Measurements from ENCODE around the gene RAB20.
"Not testable (repeated sequence)": the region's sequence is repeated elsewhere in the genome, so short reads cannot be mapped to it uniquely, and the experiment has no call there.

The RAB20 gene

GRCh38 chr13:110509478-110509926, 52.0 kb downstream of the RAB20 start:
- no peak for DNase-seq (ENCODE audit: low spot score)

GRCh38 chr13:110507678-110508381, 53.7 kb downstream of the RAB20 start:
- DNase-seq (ENCODE audit: low spot score): peak; percentile 81

- peak; percentile 81 for DNase-seq (ENCODE audit: low spot score)
Observed at GRCh38 chr13:110506859-110507566, 54.5 kb downstream of the RAB20 start.

- no peak for DNase-seq (ENCODE audit: low spot score)
Observed at GRCh38 chr13:110506396-110506795, 55.1 kb downstream of the RAB20 start.

- no peak for DNase-seq (ENCODE audit: low spot score)
Observed at GRCh38 chr13:110505594-110505993, 55.9 kb downstream of the RAB20 start.

DNA sequence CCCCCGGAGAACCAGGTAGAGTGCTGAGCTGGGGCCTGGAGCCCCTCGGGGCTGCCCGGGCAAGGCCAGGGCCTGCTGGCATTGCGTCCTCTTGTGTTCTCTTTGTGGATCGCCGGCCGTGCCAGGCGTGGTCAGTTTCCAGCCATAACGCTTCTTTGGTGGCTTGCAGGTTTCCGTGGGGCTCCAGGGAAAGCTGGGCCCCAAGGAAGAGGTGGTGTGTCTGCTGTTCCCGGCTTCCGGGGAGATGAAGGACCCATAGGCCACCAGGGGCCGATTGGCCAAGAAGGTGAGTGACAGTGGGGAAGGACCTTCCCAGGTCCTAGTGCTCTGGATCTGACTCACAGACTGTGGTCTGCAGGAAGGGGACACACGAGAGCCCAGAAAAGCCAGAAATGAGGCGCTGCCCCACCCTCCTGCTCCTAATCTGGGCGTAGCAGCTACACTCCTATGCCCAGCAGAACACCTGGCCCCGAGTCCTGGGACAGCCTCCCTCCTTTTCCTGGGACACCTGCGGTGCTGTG, 57.5 kb downstream of the RAB20 start:
- no peak for DNase-seq (ENCODE audit: low spot score)

DNA sequence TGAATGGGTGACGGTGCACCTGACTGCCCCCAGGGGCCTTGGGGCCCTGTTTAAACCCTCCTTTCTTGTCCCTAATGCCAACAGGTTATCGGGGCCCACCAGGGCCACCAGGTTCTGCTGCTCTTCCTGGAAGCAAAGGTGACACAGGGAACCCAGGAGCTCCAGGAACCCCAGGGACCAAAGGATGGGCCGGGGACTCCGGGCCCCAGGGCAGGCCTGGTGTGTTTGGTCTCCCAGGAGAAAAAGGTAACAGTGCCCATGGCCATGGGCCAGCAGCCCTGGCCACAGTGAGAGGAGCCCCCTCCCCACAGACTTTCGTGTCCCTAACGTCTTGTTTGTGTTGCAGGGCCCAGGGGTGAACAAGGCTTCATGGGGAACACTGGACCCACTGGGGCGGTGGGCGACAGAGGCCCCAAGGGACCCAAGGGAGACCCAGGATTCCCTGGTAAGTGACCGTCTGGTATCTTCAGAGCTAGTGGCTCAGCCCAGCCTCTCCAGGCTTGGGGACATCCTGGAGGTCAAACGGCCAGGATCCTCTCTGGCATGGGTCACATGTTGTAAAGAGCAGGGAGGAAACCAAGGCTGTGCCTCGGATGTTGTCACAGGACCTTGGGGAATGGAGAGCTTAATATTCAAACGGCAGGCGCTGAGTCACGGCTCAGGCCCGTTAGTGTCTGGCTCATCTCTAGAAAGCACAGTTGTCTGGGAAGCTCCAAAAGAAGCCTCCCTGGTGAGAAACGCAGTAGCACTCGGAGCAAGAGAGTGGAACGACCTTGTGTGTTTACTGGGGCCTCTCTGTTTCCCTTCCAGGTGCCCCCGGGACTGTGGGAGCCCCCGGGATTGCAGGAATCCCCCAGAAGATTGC, 58.3 kb downstream of the RAB20 start:
- no peak for DNase-seq (ENCODE audit: low spot score)

- DNase-seq (ENCODE audit: low spot score): no peak
Observed at GRCh38 chr13:110501188-110501587, 60.3 kb downstream of the RAB20 start.

GRCh38 chr13:110500341-110500740, 61.2 kb downstream of the RAB20 start:
- no peak for DNase-seq (ENCODE audit: low spot score)

GRCh38 chr13:110499621-110500281, 61.8 kb downstream of the RAB20 start:
- DNase-seq (ENCODE audit: low spot score): peak; percentile 80

GRCh38 chr13:110498765-110499164, 62.8 kb downstream of the RAB20 start:
- DNase-seq (ENCODE audit: low spot score): no peak

DNA sequence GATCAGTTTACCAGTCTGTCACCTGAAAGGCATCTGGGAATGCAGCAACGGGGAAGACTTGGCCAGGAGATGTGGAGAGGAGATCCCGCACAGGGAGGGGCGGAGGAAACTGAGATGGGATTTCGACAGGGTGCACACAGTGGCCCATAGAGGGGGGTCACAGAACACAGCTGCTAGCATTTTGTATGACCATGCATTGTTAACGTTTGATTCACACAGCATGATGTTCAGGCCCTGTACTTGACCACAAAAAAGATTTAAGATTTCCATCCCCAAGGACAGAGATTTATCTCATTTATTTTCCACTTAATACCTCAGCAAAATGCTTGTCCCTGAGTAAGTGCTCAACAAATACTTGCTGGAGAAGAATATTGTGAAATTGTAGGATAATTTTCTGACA, 63.2 kb downstream of the RAB20 start:
- no peak for DNase-seq (ENCODE audit: low spot score)

DNA sequence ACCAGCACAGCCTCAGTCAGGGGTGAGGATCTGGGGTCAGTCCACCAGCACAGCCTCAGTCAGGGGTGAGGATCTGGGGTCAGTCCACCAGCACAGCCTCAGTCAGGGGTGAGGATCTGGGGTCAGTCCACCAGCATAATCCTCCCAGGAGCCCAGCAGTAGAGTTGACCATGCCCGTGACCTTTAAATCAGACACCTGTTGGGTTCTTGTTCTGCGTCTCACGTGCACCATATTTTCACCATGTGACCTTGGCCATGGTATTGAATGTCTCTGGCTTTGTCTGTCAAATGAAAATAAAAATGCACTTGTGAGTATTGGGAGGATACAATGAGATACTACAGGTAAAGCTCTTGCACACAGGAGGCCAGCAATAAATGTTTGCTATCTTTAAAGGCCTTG, 63.6 kb downstream of the RAB20 start:
- DNase-seq (ENCODE audit: low spot score): not testable (repeated sequence)

- no peak for DNase-seq (ENCODE audit: low spot score)
Observed at GRCh38 chr13:110497003-110497402, 64.5 kb downstream of the RAB20 start.

DNA sequence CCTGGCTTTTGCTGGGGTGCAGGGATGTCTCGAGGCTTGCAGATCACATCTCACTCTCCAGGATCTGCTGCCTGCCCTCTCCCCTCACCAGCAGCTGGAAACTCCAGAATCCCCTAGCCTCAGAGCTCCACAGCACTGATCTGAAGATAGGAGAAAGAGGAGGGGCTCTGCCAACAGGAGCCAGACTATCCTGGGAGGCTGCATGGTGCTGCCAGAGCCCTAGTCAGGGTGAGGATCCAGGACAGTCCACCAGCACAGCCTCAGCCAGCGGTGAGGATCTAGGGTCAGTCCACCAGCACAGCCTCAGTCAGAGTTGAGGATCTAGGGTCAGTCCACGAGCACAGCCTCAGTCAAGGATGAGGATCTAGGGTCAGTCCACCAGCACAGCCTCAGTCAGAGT, 65.2 kb downstream of the RAB20 start:
- DNase-seq (ENCODE audit: low spot score): no peak

GRCh38 chr13:110495881-110496280, 65.6 kb downstream of the RAB20 start:
- no peak for DNase-seq (ENCODE audit: low spot score)

DNA sequence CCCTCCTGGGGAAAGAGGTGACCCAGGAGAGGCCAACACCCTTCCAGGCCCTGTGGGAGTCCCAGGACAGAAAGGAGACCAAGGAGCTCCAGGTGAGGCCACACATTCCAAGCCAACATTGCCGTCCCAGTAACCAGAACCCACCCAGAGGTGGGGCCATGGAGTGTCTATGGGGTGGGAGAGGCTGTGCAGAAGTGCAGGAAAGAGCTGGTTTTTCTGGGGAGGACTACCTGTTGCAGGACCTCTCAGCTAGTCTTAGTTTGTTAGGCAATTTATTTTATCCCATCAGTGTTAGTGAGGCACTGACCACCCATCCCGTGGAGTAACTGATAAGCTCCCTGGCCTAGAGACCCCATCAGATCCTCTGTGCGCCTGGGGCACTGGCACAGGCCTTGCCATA, 66.1 kb downstream of the RAB20 start:
- no peak for DNase-seq (ENCODE audit: low spot score)

DNA sequence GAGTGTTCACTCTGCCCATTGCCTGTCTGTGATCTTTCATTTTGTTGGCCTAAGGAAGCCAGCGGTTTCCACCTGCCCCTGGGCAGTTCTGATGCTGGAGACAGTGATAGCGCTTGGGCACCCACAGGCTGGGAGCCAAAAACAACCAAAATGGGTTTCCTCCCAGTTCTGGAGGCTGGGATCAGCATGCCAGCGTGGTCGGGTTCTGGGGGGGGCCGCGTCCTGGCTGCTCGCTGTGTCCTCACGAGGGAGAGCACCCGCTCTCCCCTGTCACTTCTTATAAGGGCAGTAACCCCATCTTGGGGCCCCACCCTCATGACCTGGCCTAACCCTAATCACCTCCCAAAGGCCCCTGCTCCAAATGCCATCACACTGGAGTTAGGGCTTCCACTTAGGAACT, 67.9 kb downstream of the RAB20 start:
- no peak for DNase-seq (ENCODE audit: low spot score)

- no peak for DNase-seq (ENCODE audit: low spot score)
Observed at GRCh38 chr13:110492679-110493593, 68.6 kb downstream of the RAB20 start.

DNA sequence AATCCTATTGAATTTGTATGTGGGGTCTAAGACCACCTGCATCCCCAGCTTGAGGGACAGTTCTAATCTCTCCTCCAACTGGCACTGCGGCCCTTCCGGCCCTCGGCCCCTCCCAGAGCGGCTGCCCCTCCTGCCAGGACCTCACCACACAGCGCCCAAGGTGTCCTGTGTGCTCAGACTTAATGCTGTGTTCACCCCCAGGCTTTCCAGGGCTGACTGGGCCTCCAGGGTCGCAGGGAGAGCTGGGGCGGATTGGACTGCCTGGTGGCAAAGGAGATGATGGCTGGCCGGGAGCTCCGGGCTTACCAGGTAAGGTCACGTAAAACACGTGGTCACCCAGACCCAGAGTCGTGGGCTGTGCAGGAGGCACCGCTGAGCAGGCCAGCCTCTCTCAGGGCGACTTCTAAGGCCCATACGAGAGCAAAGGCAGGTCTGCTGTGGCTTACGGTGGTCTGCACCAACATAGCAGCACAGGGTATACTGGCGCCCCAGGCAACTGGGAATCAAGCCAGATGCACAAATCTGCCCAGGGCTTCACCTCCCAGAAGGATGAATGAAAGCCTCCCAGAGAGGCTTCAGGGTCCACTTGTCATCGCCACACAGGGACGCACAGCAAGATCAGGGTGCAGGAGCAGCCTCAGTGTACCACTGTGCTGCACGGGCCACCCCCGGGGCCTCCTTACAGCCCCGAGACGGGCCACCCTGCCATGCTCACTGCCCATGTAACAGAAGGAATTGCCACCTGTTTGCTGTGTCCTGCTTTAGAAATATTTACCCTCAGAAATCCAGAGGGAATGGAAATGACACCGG, 69.4 kb downstream of the RAB20 start:
- no peak for DNase-seq (ENCODE audit: low spot score)
